ENCODE data around the gene NFATC1.

The NFATC1 gene

GRCh38 chr18:79389689-79390088 is 6.0 kb upstream of the NFATC1 start:
- DNase-seq (ENCODE audit: low read depth): no peak

DNA sequence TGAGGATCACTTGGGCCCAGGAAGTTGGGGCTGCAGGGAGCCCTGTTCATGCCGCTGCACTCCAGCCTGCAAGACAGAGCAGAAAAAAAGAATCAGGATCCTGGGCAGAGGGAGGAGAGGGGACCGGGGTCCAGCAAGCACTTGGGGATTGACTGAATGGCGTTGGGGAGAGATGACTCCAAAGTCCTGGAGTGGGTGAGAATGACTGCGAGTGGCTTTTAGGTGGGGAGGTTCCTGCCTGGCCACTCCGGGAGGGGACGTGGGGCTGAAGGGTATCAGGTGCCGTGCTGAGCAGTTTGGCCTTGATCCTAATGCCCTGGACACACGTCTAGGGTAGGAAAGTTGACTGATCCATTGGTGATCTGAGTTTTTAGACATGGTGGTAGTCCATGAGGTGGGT is 3.5 kb upstream of the NFATC1 start:
- DNase-seq (ENCODE audit: low read depth): no peak

DNA sequence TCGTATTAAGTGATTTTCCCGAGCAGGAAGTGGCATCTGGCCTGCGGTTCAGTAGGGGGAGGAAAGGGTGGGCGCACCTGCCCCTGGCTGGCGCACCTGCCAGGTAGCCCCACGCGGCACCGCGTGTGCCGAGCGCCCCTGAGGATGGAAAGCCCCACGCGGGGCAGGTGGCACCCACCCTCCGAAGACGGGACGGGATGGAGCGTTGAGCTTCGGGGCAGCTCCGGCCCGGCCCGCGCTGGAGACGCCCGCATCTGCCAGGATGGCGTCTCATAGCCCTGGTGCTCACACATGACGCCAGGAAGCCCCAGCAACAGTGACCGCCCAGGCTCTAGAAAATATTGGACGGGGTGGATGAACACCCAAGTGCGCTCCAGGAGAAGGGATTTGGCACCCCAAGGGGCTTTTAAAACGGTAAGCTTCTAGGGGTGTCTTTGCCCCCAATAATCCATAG is 2.5 kb upstream of the NFATC1 start:
- no peak for DNase-seq (ENCODE audit: low read depth)

DNA sequence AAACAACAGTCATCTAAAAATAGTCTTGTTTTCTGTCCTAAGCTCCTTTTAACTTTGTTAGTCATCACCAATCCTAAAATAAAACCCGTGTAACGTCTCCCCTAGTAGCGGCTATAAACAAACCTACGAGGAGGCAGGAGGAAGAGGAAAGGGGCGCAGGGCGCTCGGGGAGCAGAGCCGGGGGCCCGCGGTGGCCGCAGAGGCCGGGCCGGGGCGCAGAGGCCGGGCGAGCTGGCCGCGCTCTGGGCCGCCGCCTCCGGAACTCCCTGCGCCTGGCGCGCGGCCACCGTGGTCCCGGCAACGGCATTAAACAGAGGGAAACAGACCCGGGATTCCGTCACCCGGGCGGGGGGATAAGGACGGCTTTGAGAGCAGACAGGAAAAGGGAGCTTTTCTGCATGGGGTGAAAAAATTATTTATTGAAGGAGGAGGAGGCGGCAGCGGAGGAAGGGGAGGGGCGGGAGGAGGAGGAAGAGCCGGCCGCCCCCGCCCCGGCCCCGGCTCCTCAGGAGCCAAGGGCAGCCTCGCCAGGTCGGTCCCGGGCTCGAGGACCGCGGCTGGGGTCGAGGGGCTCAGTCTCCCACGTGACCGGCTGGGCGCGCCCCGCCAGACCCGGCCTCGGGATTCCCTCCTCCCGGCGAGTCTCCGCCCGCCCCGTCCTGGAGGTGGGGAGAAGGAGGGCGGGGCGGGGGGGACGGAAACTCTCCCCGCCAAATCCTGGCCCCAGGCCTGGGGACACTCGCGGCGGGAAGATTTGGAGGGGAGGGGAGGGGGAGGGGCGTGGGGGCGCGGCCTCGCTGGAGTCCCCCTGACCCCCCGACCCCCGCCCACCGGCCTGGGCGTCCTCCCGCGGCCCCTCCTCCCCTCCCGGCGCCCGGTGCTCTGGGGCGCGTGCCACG is 1.8 kb upstream of the NFATC1 start:
- no peak for DNase-seq (ENCODE audit: low read depth)

DNA sequence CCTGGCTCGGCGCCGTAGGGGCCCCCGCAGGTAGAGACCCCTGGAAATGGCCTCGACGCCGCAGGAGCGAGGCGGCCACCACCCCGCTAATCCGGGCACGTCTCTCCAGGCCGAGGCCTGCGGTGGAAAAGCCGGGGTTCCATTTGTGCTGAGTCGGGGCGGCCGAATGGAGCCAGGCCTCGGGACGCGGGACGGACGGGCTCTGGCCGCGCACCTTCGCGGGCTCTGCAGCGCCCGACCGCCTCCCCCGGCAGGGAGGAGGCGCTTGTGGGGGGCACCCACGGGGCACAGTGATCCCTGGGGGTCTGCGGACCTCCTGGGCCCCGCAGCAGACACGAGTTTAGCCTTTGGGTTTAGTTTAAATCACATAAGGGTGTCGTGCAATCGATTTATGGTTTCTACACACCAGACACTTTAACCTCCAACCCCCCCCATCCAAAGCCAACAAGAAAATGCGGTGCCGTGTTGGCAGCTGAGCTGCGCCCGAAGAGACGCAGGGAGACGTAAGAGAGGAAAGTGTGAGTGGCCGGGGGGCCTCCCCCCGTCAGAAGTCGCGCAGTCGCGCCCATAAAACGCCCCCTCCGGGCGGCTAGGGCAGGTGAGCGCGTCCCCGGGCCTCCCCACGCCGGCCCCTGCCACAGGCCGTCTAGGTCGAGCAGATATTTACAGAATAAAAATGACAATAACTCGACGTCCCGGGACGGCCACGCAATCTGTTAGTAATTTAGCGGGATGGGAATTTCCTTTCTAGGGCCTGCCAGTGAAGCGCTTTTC is 1.0 kb upstream of the NFATC1 start:
- no peak for DNase-seq (ENCODE audit: low read depth)

- no peak for DNase-seq (ENCODE audit: low read depth)
Observed at GRCh38 chr18:79395308-79395640, 456 bp upstream of the NFATC1 start.

DNA sequence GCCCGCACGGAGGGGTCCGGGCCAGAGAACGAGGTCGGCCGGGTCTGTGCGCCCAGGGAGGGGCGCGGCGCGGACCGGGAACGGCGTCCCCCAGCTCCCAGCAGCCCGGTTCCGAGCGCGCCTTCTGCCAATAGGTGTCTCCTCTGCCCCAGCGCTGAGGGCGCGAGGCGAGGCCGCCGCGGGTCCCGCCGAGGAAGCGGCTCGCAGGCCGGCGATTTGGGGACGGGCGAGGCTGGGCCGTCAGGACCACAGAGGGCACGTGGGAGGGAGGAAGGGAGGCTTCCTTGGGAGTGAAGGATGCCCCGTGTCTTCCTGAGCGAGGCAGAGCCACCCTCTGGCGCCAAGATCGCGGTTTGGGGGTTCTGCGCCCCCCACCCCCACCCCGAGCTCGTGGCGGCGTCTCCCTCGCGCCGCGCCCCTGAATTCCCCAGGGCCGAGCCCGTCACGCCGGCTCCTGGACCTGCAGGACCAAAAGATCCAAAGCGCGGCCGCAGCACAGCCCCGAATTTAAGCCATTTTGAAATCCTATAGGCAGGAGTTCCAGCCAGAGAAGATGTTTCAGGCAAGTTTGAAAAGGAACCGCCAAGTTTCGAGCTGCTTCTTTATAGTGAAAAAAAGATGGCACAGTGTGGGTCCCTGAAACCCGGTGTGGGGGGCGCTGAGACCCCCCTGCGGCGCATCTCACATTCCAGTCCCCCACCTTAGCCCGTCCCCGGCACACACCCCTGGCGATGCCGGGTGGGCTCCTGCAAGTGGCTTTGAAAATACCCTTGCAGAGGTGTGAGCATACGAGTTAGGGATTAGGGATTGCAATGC is 909 bp downstream of the NFATC1 start:
- DNase-seq (ENCODE audit: low read depth): no peak

DNA sequence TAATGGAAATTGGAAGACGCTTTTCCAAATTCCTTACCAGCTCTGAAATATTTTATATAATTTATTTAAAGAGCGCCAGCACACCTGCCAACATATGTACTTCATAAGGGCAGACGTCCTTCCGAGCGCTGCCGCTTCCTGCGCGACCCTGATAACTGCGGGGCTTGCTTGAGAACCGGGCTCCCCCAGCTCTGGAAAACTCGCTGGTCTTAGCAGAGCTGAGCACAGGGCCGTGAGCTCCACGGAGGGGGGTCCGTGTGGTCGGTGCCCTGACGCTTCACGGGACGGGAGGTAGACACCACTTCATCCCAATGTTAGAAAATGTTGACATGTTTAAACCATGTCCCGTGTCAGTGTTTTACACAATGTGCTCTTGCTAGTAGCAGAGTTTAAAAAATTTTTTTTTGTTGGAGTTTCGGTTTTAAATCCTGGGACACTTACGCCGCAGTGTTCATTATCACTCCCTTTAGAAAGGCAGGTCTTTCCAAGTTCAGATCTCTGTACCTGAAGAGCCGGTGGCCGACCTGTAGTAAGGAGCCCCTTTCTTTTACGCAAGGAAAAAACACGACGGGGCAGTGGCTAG is 1.6 kb downstream of the NFATC1 start:
- no peak for DNase-seq (ENCODE audit: low read depth)

GRCh38 chr18:79397830-79398761 is 2.4 kb downstream of the NFATC1 start:
- DNase-seq (ENCODE audit: low read depth): no peak

DNA sequence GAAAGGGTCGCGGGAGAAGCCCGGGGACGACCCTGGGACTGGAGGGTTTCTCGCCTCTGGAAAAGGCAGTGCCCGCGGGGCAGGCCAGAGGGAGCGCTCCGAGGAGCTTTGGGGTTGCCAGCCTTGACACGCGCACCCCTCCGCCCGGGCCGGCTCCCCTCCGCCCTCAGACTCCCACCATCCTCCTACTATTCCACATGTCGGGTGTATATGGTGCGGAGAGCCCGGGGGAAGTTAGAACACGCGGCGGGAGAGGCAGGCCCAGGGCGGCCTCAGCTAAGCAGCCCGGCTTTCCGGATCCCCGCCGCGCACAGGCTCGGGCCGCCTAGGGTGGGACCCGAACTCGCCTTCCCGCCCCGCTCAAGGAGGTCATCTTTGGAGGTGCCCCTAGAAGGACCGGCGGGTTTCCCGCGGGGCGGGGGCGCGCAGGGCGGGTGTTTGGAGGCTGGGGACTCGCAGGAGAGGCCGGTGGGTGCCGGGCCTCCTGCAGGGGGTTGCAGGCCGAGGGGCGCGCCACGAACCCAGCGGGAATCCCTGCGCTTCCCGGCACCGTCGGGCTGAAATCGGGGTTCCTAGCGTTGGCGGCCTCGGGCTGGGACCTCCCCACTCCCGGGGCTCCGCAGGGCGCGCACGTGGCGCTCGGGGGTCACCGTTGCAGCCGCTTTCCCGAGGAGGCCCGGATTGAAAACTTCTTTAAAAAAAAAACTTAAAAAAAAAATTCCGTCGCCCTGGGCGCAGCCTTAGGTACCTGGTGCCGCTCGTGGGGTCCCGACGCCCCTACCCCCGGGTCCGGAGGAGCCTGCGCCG is 3.7 kb downstream of the NFATC1 start:
- no peak for DNase-seq (ENCODE audit: low read depth)

DNA sequence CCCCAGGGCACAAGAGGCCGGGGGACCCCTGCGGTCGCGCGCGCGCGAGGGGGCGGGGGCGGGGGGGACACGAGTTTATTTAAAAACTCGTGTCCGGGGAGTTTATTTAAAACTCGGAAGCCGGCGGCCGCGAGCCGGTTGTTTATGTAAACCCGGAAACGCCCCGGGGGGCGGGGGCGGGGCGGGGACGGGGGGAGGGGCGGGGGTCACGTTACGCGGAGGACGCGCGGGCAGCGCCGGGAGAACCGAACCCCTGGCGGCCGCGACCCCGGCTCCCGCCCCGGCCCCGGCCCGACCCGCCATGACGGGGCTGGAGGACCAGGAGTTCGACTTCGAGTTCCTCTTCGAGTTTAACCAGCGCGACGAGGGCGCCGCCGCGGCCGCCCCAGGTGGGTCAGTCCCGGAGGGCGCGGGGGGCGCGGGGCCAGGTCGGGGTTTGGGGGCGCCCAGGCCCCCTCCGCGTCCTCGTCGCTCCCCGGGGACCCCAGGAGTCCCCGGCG is 4.4 kb downstream of the NFATC1 start:
- peak; percentile 57 for DNase-seq (ENCODE audit: low read depth)

DNA sequence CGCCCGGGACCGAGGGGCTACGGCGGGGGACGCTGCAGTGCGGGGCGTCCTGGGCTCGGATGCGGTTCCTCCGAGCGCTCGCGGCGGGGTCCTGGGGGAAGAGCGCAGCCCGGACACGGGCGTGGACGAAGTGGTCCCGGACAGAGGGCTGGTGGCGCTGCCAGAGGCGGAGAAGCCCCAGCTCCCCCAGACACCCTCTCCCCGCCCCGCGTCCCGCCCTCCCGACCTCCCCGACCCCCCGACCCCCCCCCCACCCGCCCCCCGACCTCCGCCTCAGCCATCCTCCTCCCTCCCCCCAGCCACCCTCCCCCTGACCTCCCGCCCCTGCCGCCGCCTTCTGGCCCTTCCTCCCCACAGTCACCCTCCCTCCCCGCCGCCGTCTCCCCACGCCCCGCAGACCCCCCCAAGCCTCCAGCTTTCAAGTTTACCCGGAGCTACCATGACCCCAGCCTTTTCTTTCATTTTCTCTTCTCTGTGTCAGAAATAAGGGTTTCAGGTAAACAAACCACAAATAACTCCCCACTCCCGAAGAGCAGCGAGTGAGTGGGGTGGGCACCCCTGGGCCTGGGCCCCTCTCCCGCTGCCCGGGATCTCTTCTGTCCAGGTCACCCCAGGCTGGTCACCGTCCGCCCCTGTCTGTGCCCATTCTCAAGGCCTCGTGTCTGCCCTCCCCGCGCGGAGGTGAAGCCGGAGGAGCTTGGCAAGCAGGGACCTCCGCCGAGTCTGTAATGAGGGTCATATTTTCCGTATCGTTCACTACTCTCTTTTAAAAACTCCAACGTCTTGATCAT is 5.1 kb downstream of the NFATC1 start:
- no peak for DNase-seq (ENCODE audit: low read depth)

DNA sequence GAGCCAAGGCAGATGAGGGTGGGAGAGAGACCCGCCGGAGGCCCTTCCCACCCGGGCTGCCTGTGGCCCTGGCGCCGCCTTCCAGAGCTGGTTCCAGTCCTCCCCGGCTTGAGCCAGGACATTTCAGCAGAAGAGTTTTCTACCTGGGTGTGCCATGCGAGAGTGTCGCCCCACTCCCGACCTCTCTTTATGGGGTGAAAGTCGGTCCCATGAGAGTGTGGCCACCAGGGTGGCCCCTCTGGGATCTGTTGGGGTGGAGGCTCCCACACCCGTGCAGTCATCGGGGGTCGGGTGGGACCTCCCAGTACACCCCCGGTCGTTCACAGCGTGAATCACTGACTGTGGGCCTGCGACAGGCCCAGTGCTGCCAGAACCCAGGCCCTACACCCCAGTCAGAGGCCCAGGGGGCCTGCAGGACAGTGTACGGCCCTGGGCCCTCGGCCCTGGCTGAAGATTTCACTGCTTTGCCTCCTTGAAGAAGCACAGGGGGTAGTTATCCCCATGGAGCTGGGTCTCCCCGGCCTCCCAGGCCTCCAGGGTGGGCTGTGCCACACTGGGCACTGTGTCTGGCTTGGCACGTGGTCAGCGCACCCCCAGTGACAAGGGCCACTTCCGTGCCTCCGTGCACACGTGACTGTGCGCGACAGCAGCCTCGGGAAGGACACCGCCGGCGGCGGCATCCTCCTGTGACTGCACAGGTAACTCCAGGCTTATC is 5.9 kb downstream of the NFATC1 start:
- DNase-seq (ENCODE audit: low read depth): no peak

GRCh38 chr18:79402209-79402576 is 6.5 kb downstream of the NFATC1 start:
- no peak for DNase-seq (ENCODE audit: low read depth)

- DNase-seq (ENCODE audit: low read depth): no peak
Observed at GRCh38 chr18:79402977-79403722, 7.4 kb downstream of the NFATC1 start.

- DNase-seq (ENCODE audit: low read depth): no peak
Observed at GRCh38 chr18:79403723-79404566, 8.2 kb downstream of the NFATC1 start.

DNA sequence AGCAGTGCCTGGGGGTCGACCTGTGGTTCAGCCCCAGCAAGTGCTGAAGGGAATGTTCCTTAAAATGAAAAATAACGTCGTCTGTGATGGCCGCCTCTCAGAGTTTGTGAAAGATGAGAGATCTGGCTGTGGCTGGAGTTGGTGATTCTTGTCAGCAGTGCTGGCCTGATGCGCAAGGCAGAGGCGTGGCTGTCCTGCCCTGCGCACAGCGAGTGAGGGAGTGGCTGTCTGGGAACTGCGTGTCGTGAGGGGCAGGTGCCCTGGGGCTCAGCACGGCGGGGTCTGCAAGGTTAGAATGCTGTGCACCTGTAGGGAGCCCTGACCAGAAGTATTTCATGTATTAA is 8.8 kb downstream of the NFATC1 start:
- DNase-seq (ENCODE audit: low read depth): no peak

Data from stimulated activated CD8-positive, alpha-beta memory T cell treated with anti-CD3 and anti-CD28 coated beads, Interleukin-15, amount 100 ng/mL, for 1 hour (primary cell).